Liver (tissue), 9 donors: ENCODE results near the gene ACO2. TPM values are rescaled to one million over a fixed set of nuclear protein-coding genes. Genes with fewer than 3 reads are reported as not detected.

Source experiments
- DNase-seq: peaks from one replicate; pipeline ENCODE4 v3.0.0-alpha.2; 2017; ENCODE audit warnings: low spot score
- H3K27ac ChIP-seq, 2 donors: one replicate each; pipeline ENCODE4 v1.7.0; 2013; ENCODE audit warnings: inconsistent platforms in 2 of 2, low read length in 2 of 2, control low read depth in 1 of 2, low read depth in 1 of 2, mild to moderate bottlenecking in 1 of 2
- H3K27me3 ChIP-seq, 4 donors: one replicate each; pipeline versions ENCODE4 v1.6.1 to v1.7.0; 2013; ENCODE audit warnings: low read length in 3 of 4, inconsistent platforms in 1 of 4, mild to moderate bottlenecking in 1 of 4, moderate library complexity in 1 of 4; ENCODE audit not compliant: control insufficient read depth in 4 of 4, insufficient read depth in 4 of 4
- H3K36me3 ChIP-seq, 4 donors: one replicate each; pipeline versions ENCODE4 v1.6.1 to v1.7.0; 2013; ENCODE audit warnings: low read length in 3 of 4, mild to moderate bottlenecking in 3 of 4, low read depth in 1 of 4, moderate library complexity in 1 of 4; ENCODE audit not compliant: control insufficient read depth in 4 of 4, insufficient read depth in 3 of 4
- H3K4me1 ChIP-seq, 4 donors: one replicate each; pipeline versions ENCODE4 v1.6.1 to v1.7.0; 2013; ENCODE audit warnings: low read length in 3 of 4, mild to moderate bottlenecking in 3 of 4, moderate library complexity in 1 of 4; ENCODE audit not compliant: control insufficient read depth in 4 of 4, insufficient read depth in 4 of 4
- H3K4me3 ChIP-seq, 3 donors: one replicate each; pipeline versions ENCODE4 v1.6.1 to v1.7.0; 2013; ENCODE audit warnings: low read length in 3 of 3, control low read depth in 1 of 3, low read depth in 1 of 3, mild to moderate bottlenecking in 1 of 3
- H3K9ac ChIP-seq, 2 donors: one replicate each; pipeline ENCODE4 v1.7.0; 2013; ENCODE audit warnings: low read length in 2 of 2, mild to moderate bottlenecking in 2 of 2, moderate library complexity in 2 of 2, control low read depth in 1 of 2, low read depth in 1 of 2
- H3K9me3 ChIP-seq, 4 donors: one replicate each; pipeline versions ENCODE4 v1.6.1 to v1.7.0; 2013; ENCODE audit warnings: low read length in 3 of 4; ENCODE audit not compliant: control insufficient read depth in 4 of 4
- EGR1 ChIP-seq, 2 donors: IDR thresholded peaks; 2 replicates each; pipeline ENCODE4 v1.6.1; 2016 to 2018; ENCODE audit warnings: antibody characterized with exemption in 2 of 2, low read depth in 2 of 2
- FOXA1 ChIP-seq: IDR thresholded peaks from 2 replicates; pipeline ENCODE4 v1.6.1; 2016; ENCODE audit warnings: antibody characterized with exemption
- FOXA2 ChIP-seq: IDR thresholded peaks from 2 replicates; pipeline ENCODE4 v1.6.1; 2016; ENCODE audit warnings: antibody characterized with exemption
- GABPA ChIP-seq, 2 donors: IDR thresholded peaks in 1 of 2; conservative IDR thresholded peaks in 1 of 2; 2 replicates each; pipeline ENCODE4 v1.6.1; 2016; ENCODE audit warnings: antibody characterized with exemption in 2 of 2, mild to moderate bottlenecking in 1 of 2, moderate library complexity in 1 of 2
- HNF4A ChIP-seq, 2 donors: conservative IDR thresholded peaks; 2 replicates each; pipeline ENCODE4 v1.6.1; 2016; ENCODE audit warnings: antibody characterized with exemption in 2 of 2, mild to moderate bottlenecking in 2 of 2
- HNF4G ChIP-seq: IDR thresholded peaks from 2 replicates; pipeline ENCODE4 v1.6.1; 2016; ENCODE audit warnings: antibody characterized with exemption
- JUND ChIP-seq, 2 donors: IDR thresholded peaks; 2 replicates each; pipeline ENCODE4 v1.6.1; 2016; ENCODE audit warnings: antibody characterized with exemption in 2 of 2
- NR2F2 ChIP-seq: IDR thresholded peaks from 2 replicates; pipeline ENCODE4 v1.6.1; 2016; ENCODE audit warnings: antibody characterized with exemption
- RAD21 ChIP-seq, 2 donors: IDR thresholded peaks; 2 replicates each; pipeline ENCODE4 v1.6.1; 2016; ENCODE audit warnings: antibody characterized with exemption in 2 of 2, mild to moderate bottlenecking in 2 of 2
- RXRA ChIP-seq, 2 donors: IDR thresholded peaks; 2 replicates each; pipeline ENCODE4 v1.6.1; 2017 to 2018; ENCODE audit warnings: antibody characterized with exemption in 2 of 2, mild to moderate bottlenecking in 1 of 2
- SP1 ChIP-seq: IDR thresholded peaks from 2 replicates; pipeline ENCODE4 v1.6.1; 2018; ENCODE audit warnings: antibody characterized with exemption, mild to moderate bottlenecking
- TAF1 ChIP-seq: conservative IDR thresholded peaks from 2 replicates; pipeline ENCODE4 v1.6.1; 2016; ENCODE audit warnings: antibody characterized with exemption, mild to moderate bottlenecking
- YY1 ChIP-seq: IDR thresholded peaks from 2 replicates; pipeline ENCODE4 v1.6.1; 2016; ENCODE audit warnings: antibody characterized with exemption, mild to moderate bottlenecking
- WGBS: extraction: QIAGEN DNeasy Blood & Tissue Kit; methylation state at CpG from one replicate; pipeline ENCODE4 v1.1.7; 2013; 5-methylcytosine and 5-hydroxymethylcytosine counted together
- polyA plus RNA-seq, 2 donors: library from polyadenylated mRNA; stranded (reverse) in 1 of 2; unstranded in 1 of 2; fragments of 200-250 nt in 1 of 2; fragments of >200 nt in 1 of 2; fragmentation: Nextera tagmentation in 1 of 2; extraction: Ambion mirVana in 1 of 2; gene quantifications; one replicate each; pipeline versions ENCODE4 v1.2.1 to v1.2.3, GENCODE V29; 2013 to 2015
- total RNA-seq, 2 donors: library from RNA; depleted of rRNA; stranded (reverse); fragments of >200 nt; gene quantifications; one replicate each; pipeline ENCODE4 v1.2.3, GENCODE V29; 2014
- TF ChIP-seq, protein P1 (sequence below): IDR thresholded peaks from 2 replicates; pipeline ENCODE4 v1.6.1; 2016; ENCODE audit warnings: antibody characterized with exemption
- TF ChIP-seq, protein P2 (sequence below): IDR thresholded peaks from 2 replicates; pipeline ENCODE4 v1.6.1; 2016; ENCODE audit warnings: antibody characterized with exemption, mild to moderate bottlenecking
- TF ChIP-seq, protein P3 (sequence below): IDR thresholded peaks from 2 replicates; pipeline ENCODE4 v1.6.1; 2016; ENCODE audit warnings: antibody characterized with exemption
- TF ChIP-seq, protein P4 (sequence below): IDR thresholded peaks from 2 replicates; pipeline ENCODE4 v1.6.1; 2016; ENCODE audit warnings: antibody characterized with exemption
- TF ChIP-seq, protein P5 (sequence below): fragments of 150-350 bp; IDR thresholded peaks from 2 replicates; pipeline ENCODE4 v1.5.1; 2017; ENCODE audit warnings: improper control_type of control experiment, low read depth, low read length; ENCODE audit not compliant: missing input control
- donor health status: healthy.
- donor health status: healthy.
- donor health status: healthy.
- donor health status: healthy.
- donor health status: healthy.

The ACO2 gene
- total and polyA plus RNA-seq, 4 donors = 45.3 to 76.1 (median 68.9) TPM

DNA sequence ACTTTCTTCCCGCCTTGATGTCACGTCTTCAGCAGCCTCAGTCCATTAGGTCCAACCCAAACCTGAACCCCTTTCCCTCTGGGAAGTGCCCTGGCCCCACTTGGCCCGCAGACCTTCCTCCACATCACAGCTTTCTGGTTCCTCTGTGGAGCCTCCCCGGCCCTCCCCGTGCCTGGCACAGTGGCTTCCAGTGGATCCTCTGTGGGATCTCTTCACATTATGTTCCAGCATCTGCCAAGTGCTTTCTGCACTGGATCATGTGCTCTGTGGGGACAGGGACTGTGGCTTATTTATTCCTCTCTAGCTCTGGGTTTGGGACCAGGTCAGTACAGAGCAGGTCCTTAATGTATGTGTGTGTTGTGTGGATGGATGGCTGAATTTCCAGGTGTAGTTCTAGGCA lies 44.5 kb downstream of the ACO2 start:
- no peaks in the 10 kb centered on the region for H3K27me3 ChIP-seq
- H3K27ac ChIP-seq = no peak overlapping the region
- H3K9me3 ChIP-seq = no peaks in the 10 kb centered on the region
- H3K4me1 ChIP-seq = peaks cover 4 to 39% (median 24%) of the 10 kb centered on the region in 4 donors
- H3K4me3 ChIP-seq = no peak overlapping the region
- 96% methylated on average over 5 of the region's 5 CpGs for WGBS
- DNase-seq = no peak
- no peak overlapping the region for H3K9ac ChIP-seq
- TF ChIP-seq, protein P1, sequence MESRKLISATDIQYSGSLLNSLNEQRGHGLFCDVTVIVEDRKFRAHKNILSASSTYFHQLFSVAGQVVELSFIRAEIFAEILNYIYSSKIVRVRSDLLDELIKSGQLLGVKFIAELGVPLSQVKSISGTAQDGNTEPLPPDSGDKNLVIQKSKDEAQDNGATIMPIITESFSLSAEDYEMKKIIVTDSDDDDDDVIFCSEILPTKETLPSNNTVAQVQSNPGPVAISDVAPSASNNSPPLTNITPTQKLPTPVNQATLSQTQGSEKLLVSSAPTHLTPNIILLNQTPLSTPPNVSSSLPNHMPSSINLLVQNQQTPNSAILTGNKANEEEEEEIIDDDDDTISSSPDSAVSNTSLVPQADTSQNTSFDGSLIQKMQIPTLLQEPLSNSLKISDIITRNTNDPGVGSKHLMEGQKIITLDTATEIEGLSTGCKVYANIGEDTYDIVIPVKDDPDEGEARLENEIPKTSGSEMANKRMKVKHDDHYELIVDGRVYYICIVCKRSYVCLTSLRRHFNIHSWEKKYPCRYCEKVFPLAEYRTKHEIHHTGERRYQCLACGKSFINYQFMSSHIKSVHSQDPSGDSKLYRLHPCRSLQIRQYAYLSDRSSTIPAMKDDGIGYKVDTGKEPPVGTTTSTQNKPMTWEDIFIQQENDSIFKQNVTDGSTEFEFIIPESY = no peak
- TF ChIP-seq, protein P2, sequence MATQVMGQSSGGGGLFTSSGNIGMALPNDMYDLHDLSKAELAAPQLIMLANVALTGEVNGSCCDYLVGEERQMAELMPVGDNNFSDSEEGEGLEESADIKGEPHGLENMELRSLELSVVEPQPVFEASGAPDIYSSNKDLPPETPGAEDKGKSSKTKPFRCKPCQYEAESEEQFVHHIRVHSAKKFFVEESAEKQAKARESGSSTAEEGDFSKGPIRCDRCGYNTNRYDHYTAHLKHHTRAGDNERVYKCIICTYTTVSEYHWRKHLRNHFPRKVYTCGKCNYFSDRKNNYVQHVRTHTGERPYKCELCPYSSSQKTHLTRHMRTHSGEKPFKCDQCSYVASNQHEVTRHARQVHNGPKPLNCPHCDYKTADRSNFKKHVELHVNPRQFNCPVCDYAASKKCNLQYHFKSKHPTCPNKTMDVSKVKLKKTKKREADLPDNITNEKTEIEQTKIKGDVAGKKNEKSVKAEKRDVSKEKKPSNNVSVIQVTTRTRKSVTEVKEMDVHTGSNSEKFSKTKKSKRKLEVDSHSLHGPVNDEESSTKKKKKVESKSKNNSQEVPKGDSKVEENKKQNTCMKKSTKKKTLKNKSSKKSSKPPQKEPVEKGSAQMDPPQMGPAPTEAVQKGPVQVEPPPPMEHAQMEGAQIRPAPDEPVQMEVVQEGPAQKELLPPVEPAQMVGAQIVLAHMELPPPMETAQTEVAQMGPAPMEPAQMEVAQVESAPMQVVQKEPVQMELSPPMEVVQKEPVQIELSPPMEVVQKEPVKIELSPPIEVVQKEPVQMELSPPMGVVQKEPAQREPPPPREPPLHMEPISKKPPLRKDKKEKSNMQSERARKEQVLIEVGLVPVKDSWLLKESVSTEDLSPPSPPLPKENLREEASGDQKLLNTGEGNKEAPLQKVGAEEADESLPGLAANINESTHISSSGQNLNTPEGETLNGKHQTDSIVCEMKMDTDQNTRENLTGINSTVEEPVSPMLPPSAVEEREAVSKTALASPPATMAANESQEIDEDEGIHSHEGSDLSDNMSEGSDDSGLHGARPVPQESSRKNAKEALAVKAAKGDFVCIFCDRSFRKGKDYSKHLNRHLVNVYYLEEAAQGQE = no peak
- no peak for TF ChIP-seq HNF4G
- TF ChIP-seq RXRA (IDR thresholded peaks at IDR 0.05) = no peak
- no peak for TF ChIP-seq RAD21 (IDR thresholded peaks at IDR 0.05)
- no peak for TF ChIP-seq GABPA (IDR thresholded peaks at IDR 0.05 in 1 of 2, conservative IDR thresholded peaks at IDR 0.05 in 1 of 2)
- no peak for TF ChIP-seq SP1
- no peak for TF ChIP-seq JUND (IDR thresholded peaks at IDR 0.05)
- TF ChIP-seq, protein P3, sequence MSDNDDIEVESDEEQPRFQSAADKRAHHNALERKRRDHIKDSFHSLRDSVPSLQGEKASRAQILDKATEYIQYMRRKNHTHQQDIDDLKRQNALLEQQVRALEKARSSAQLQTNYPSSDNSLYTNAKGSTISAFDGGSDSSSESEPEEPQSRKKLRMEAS = no peak
- TF ChIP-seq EGR1 (IDR thresholded peaks at IDR 0.05; ENCODE audit: low read depth in 2 of 2) = no peak
- TF ChIP-seq YY1 = no peak
- TF ChIP-seq HNF4A (conservative IDR thresholded peaks at IDR 0.05) = no peak
- no peak for TF ChIP-seq NR2F2
- TF ChIP-seq FOXA2 = no peak
- TF ChIP-seq, protein P4, sequence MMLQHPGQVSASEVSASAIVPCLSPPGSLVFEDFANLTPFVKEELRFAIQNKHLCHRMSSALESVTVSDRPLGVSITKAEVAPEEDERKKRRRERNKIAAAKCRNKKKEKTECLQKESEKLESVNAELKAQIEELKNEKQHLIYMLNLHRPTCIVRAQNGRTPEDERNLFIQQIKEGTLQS = no peak
- no peak for TF ChIP-seq TAF1
- TF ChIP-seq FOXA1 = no peak
- TF ChIP-seq, protein P5, sequence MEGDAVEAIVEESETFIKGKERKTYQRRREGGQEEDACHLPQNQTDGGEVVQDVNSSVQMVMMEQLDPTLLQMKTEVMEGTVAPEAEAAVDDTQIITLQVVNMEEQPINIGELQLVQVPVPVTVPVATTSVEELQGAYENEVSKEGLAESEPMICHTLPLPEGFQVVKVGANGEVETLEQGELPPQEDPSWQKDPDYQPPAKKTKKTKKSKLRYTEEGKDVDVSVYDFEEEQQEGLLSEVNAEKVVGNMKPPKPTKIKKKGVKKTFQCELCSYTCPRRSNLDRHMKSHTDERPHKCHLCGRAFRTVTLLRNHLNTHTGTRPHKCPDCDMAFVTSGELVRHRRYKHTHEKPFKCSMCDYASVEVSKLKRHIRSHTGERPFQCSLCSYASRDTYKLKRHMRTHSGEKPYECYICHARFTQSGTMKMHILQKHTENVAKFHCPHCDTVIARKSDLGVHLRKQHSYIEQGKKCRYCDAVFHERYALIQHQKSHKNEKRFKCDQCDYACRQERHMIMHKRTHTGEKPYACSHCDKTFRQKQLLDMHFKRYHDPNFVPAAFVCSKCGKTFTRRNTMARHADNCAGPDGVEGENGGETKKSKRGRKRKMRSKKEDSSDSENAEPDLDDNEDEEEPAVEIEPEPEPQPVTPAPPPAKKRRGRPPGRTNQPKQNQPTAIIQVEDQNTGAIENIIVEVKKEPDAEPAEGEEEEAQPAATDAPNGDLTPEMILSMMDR = no peak
- H3K36me3 ChIP-seq = peaks cover 5 to 65% (median 31%) of the 10 kb centered on the region in 4 donors
